Endothelial cell of umbilical vein (primary cell): ENCODE measurements around the gene LRP1B. TPM values are rescaled to one million over a fixed set of nuclear protein-coding genes. Genes with fewer than 3 reads are reported as not detected.

ENCODE experiments used
- BruUV-seq: library from RNA; stranded (reverse); fragments of 400-500 nt; replicated peaks from 2 replicates; lab custom pipeline; 2021; lab: Mats Ljungman, UMichigan
- CTCF ChIA-PET: fragments of 300-600, 350-600 bp; sonication (Branson Sonifier 250); formaldehyde crosslinking; loops from one replicate; lab custom pipeline; 2021; ENCODE audit warnings: antibody characterized with exemption, inconsistent platforms; lab: Charles Lee
- POLR2A ChIA-PET: fragments of 300-600, 350-600 bp; sonication (Branson Sonifier 250); formaldehyde crosslinking; loops from one replicate; lab custom pipeline; 2021; ENCODE audit warnings: antibody characterized with exemption, inconsistent platforms; lab: Charles Lee
- DNase-seq: peaks from one replicate; pipeline ENCODE4 v3.0.0-alpha.2; 2011; ENCODE audit warnings: low read depth, low spot score
- FAIRE-seq: peaks from 2 replicates; lab custom pipeline; 2011; peaks lifted over from hg19 to GRCh38; lab: Jason Lieb, UNC
- H2AFZ ChIP-seq: 2 replicates; pipeline ENCODE4 v1.6.0; 2012; ENCODE audit warnings: low read depth, low read length, control low read depth, inconsistent platforms
- H3K27ac ChIP-seq: 2 replicates; pipeline ENCODE4 v1.5.1; 2011; ENCODE audit warnings: low read depth, mild to moderate bottlenecking, control low read depth, low read length, moderate library complexity; ENCODE audit not compliant: insufficient read depth
- H3K27me3 ChIP-seq, 2 experiments: 2 replicates each; pipeline versions ENCODE4 v1.6.0 to v1.6.1; 2011; ENCODE audit warnings: low read length in 2 of 2, mixed read lengths in 1 of 2; ENCODE audit not compliant: control insufficient read depth in 2 of 2, insufficient read depth in 2 of 2
- H3K36me3 ChIP-seq, 2 experiments: 2 replicates in 1 of 2; 3 replicates in 1 of 2; pipeline ENCODE4 v1.5.1; 2011; ENCODE audit warnings: low read length in 2 of 2, mild to moderate bottlenecking in 1 of 2, moderate library complexity in 1 of 2; ENCODE audit not compliant: control insufficient read depth in 2 of 2, insufficient read depth in 2 of 2; ENCODE audit errors: extremely low read depth in 1 of 2
- H3K4me1 ChIP-seq: 3 replicates; pipeline ENCODE4 v1.5.1; 2011; ENCODE audit warnings: mild to moderate bottlenecking, low read length; ENCODE audit not compliant: control insufficient read depth, insufficient read depth; ENCODE audit errors: extremely low read depth
- H3K4me2 ChIP-seq: 2 replicates; pipeline ENCODE4 v1.6.1; 2011; ENCODE audit warnings: low read length, control low read depth, mixed read lengths; ENCODE audit not compliant: insufficient read depth
- H3K4me3 ChIP-seq, 3 experiments: fragments of 200-600 bp in 1 of 3; sonication (generic), shearing (Covaris generic) in 1 of 3; replicated peaks in 1 of 3; 2 replicates each; pipeline ENCODE4 v1.5.1; 2011 to 2016; ENCODE audit warnings: control low read depth in 3 of 3, low read length in 3 of 3, mild to moderate bottlenecking in 2 of 3, inconsistent platforms in 1 of 3, low read depth in 1 of 3, moderate library complexity in 1 of 3; ENCODE audit not compliant: insufficient read depth in 1 of 3
- H3K79me2 ChIP-seq: 2 replicates; pipeline ENCODE4 v1.6.0; 2012; ENCODE audit warnings: low read length, inconsistent platforms; ENCODE audit not compliant: control insufficient read depth, insufficient read depth
- H3K9ac ChIP-seq: replicated peaks from 2 replicates; pipeline ENCODE3; 2011; ENCODE audit warnings: low read length, control low read depth; ENCODE audit not compliant: insufficient read depth; ENCODE audit errors: extremely low read depth
- H3K9me1 ChIP-seq: replicated peaks from 3 replicates; pipeline ENCODE4 v1.6.0; 2011; ENCODE audit warnings: mild to moderate bottlenecking, low read length; ENCODE audit not compliant: control insufficient read depth, insufficient read depth; ENCODE audit errors: extremely low read depth
- H3K9me3 ChIP-seq: replicated peaks from 2 replicates; pipeline ENCODE4 v1.5.1; 2012; ENCODE audit warnings: low read length, inconsistent platforms; ENCODE audit not compliant: control insufficient read depth, insufficient read depth
- H4K20me1 ChIP-seq: replicated peaks from 2 replicates; pipeline ENCODE3; 2011; ENCODE audit warnings: mild to moderate bottlenecking, low read length; ENCODE audit not compliant: control insufficient read depth, insufficient read depth; ENCODE audit errors: extremely low read depth
- FOS ChIP-seq: IDR thresholded peaks from 2 replicates; pipeline ENCODE4 v1.6.1; 2011; ENCODE audit warnings: mild to moderate bottlenecking, low read length, moderate library complexity, borderline replicate concordance; ENCODE audit not compliant: insufficient read depth
- GATA2 ChIP-seq: IDR thresholded peaks from 2 replicates; pipeline ENCODE4 v1.7.0; 2011; ENCODE audit warnings: low read depth, mild to moderate bottlenecking, moderate library complexity, mixed read lengths, low read length; ENCODE audit not compliant: insufficient read length, insufficient read depth
- MYC ChIP-seq: IDR thresholded peaks from one replicate; pipeline ENCODE4 v1.6.1; 2011; ENCODE audit warnings: mild to moderate bottlenecking, low read depth, low read length
- POLR2A ChIP-seq: IDR thresholded peaks from 2 replicates; pipeline ENCODE4 v1.6.1; 2012; ENCODE audit warnings: low read depth, mild to moderate bottlenecking, control low read depth, low read length
- POLR2AphosphoS5 ChIP-seq: IDR thresholded peaks from 2 replicates; pipeline ENCODE4 v1.6.1; 2012; ENCODE audit warnings: low read depth, mild to moderate bottlenecking, control low read depth, low read length, moderate library complexity; ENCODE audit not compliant: insufficient read depth
- dilution Hi-C: fragments of 300-500 bp; cut with MboI; formaldehyde crosslinking; loops from one replicate; pipeline ENCODE4 v1.15.0; 2019; ENCODE audit warnings: low sequenced_read_pairs; ENCODE audit not compliant: extremely low pct_ligation_motif_present
- intact Hi-C: fragments of 100-400 bp; cut with micrococcal nuclease; formaldehyde crosslinking; loops from one replicate; pipeline ENCODE4 v1.10.0; 2022
- polyA plus RNA-seq, 4 experiments: library from polyadenylated mRNA; depleted of rRNA in 3 of 4; stranded (reverse) in 3 of 4; unstranded in 1 of 4; fragments of >200 nt; gene quantifications; 2 replicates each; pipeline versions ENCODE4 v1.2.1 to v1.2.3, GENCODE V29; 2011 to 2012; ENCODE audit warnings: missing spikeins in 1 of 4
- total RNA-seq: library from RNA; stranded (reverse); gene quantifications from 2 replicates; pipeline ENCODE4 v1.2.3, GENCODE V29; 2021
- TF ChIP-seq, protein P1 (sequence below): IDR thresholded peaks from 2 replicates; pipeline ENCODE4 v1.6.1; 2011; ENCODE audit not compliant: insufficient read depth, insufficient read length
- TF ChIP-seq, protein P2 (sequence below), 2 donors: IDR thresholded peaks; 1 replicate in 1 of 2; 2 replicates in 1 of 2; pipeline ENCODE4 v1.5.1; 2011; ENCODE audit warnings: low read length in 2 of 2, mild to moderate bottlenecking in 2 of 2, moderate library complexity in 2 of 2, control low read depth in 1 of 2, inconsistent platforms in 1 of 2, low read depth in 1 of 2; ENCODE audit not compliant: insufficient read depth in 1 of 2; ENCODE audit errors: extremely low read depth in 1 of 2

LRP1B gene
- total and polyA plus RNA-seq, 2 donors (not counting 3 experiments of a cell fraction or from before 2014, with no cell fraction given), result 0.03 to 0.07 TPM

- Histone ChIP-seq H3K27me3 (no peaks in the 10 kb centered on the region), H3K9me1 (no peaks in the 10 kb centered on the region), H4K20me1 (no peaks in the 10 kb centered on the region), H3K4me2 (peak overlapping the region; percentile 39), H3K36me3 (no peaks in the 10 kb centered on the region), H3K4me1 (peaks cover 16% of the 10 kb centered on the region), H3K9ac (peak overlapping the region; percentile 66), H2AFZ (peak overlapping the region; percentile 26), H3K27ac (peak overlapping the region; percentile 88), H3K4me3 (no peak overlapping the region), H3K9me3 (no peaks in the 10 kb centered on the region), H3K79me2 (no peaks in the 10 kb centered on the region)
- intact Hi-C loops (loop anchor here (1.0 to 10.0 kb wide), 3 partner anchors 52 to 371 kb away; no protein-coding TSS in a partner anchor), dilution Hi-C loops (no loop called here)
- FAIRE-seq, result no peak
- CTCF ChIA-PET, result interaction anchor here (0.8 to 1.8 kb wide), 4 partner anchors 8 to 219 kb away, joined by 4 to 5 read pairs (median 5); no protein-coding TSS in a partner anchor
- POLR2A ChIA-PET, result no interaction called here
- peak; percentile 62 for DNase-seq
- BruUV-seq, result TSS peak; percentile 98
- TF ChIP-seq FOS (peak; percentile 66), MYC (no peak), POLR2AphosphoS5 (peak; percentile 37), POLR2A (no peak), GATA2 (peak; percentile 82)
- TF ChIP-seq, protein P1, sequence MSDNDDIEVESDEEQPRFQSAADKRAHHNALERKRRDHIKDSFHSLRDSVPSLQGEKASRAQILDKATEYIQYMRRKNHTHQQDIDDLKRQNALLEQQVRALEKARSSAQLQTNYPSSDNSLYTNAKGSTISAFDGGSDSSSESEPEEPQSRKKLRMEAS, result no peak
- TF ChIP-seq, protein P2, sequence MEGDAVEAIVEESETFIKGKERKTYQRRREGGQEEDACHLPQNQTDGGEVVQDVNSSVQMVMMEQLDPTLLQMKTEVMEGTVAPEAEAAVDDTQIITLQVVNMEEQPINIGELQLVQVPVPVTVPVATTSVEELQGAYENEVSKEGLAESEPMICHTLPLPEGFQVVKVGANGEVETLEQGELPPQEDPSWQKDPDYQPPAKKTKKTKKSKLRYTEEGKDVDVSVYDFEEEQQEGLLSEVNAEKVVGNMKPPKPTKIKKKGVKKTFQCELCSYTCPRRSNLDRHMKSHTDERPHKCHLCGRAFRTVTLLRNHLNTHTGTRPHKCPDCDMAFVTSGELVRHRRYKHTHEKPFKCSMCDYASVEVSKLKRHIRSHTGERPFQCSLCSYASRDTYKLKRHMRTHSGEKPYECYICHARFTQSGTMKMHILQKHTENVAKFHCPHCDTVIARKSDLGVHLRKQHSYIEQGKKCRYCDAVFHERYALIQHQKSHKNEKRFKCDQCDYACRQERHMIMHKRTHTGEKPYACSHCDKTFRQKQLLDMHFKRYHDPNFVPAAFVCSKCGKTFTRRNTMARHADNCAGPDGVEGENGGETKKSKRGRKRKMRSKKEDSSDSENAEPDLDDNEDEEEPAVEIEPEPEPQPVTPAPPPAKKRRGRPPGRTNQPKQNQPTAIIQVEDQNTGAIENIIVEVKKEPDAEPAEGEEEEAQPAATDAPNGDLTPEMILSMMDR (IDR thresholded peaks at IDR 0.05; ENCODE audit: extremely low read depth in 1 of 2, insufficient read depth in 1 of 2, low read depth in 1 of 2, low read length in 2 of 2), result no peak
Measured at GRCh38 chr2:141392517-141393213, 738.2 kb downstream of the LRP1B start.
